ENCODE data around the gene MAP3K10.

MAP3K10 gene

GRCh38 chr19:40150170-40150569, 41.1 kb upstream of the MAP3K10 start (continued):
- TF ChIP-seq, protein P1, sequence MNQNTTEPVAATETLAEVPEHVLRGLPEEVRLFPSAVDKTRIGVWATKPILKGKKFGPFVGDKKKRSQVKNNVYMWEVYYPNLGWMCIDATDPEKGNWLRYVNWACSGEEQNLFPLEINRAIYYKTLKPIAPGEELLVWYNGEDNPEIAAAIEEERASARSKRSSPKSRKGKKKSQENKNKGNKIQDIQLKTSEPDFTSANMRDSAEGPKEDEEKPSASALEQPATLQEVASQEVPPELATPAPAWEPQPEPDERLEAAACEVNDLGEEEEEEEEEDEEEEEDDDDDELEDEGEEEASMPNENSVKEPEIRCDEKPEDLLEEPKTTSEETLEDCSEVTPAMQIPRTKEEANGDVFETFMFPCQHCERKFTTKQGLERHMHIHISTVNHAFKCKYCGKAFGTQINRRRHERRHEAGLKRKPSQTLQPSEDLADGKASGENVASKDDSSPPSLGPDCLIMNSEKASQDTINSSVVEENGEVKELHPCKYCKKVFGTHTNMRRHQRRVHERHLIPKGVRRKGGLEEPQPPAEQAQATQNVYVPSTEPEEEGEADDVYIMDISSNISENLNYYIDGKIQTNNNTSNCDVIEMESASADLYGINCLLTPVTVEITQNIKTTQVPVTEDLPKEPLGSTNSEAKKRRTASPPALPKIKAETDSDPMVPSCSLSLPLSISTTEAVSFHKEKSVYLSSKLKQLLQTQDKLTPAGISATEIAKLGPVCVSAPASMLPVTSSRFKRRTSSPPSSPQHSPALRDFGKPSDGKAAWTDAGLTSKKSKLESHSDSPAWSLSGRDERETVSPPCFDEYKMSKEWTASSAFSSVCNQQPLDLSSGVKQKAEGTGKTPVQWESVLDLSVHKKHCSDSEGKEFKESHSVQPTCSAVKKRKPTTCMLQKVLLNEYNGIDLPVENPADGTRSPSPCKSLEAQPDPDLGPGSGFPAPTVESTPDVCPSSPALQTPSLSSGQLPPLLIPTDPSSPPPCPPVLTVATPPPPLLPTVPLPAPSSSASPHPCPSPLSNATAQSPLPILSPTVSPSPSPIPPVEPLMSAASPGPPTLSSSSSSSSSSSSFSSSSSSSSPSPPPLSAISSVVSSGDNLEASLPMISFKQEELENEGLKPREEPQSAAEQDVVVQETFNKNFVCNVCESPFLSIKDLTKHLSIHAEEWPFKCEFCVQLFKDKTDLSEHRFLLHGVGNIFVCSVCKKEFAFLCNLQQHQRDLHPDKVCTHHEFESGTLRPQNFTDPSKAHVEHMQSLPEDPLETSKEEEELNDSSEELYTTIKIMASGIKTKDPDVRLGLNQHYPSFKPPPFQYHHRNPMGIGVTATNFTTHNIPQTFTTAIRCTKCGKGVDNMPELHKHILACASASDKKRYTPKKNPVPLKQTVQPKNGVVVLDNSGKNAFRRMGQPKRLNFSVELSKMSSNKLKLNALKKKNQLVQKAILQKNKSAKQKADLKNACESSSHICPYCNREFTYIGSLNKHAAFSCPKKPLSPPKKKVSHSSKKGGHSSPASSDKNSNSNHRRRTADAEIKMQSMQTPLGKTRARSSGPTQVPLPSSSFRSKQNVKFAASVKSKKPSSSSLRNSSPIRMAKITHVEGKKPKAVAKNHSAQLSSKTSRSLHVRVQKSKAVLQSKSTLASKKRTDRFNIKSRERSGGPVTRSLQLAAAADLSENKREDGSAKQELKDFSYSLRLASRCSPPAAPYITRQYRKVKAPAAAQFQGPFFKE (tag by site-specific recombination; IDR thresholded peaks at IDR 0.05; ENCODE audit: borderline replicate concordance), result no peak
- TF ChIP-seq ZNF791 (tag by site-specific recombination; IDR thresholded peaks at IDR 0.05) (no peak), ZNF623 (tag by site-specific recombination; IDR thresholded peaks at IDR 0.05) (no peak), ZNF558 (tag by site-specific recombination; IDR thresholded peaks at IDR 0.05) (no peak), SP3 (tag by site-specific recombination; IDR thresholded peaks at IDR 0.05) (no peak), ZNF223 (tag by site-specific recombination; IDR thresholded peaks at IDR 0.05) (no peak)

GRCh38 chr19:40154121-40154680, 37.0 kb upstream of the MAP3K10 start:
- Histone ChIP-seq H3K9me3 (ENCODE audit: control insufficient read depth, insufficient read depth, low read depth, low read length) (no peaks in the 10 kb centered on the region; the same call in 1 of the 2 replicates), H3K36me3 (ENCODE audit: control insufficient read depth in 2 of 2, insufficient read depth in 1 of 2, low read length in 2 of 2) (peaks cover 0 to 6% of the 10 kb centered on the region in 2 experiments; a peak in 1 of 3 replicates), H3K4me1 (ENCODE audit: control insufficient read depth, insufficient read depth, low read length) (no peaks in the 10 kb centered on the region), H3K4me3 (ENCODE audit: low read depth, low read length) (no peak overlapping the region), H3K27ac (ENCODE audit: extremely low read depth, low read depth, low read length) (no peak overlapping the region)
- no peak for TF ChIP-seq ZNF18 (tag by site-specific recombination; IDR thresholded peaks at IDR 0.05)
- no peak for TF ChIP-seq ZNF707 (tag by site-specific recombination; IDR thresholded peaks at IDR 0.05)
- no peak for TF ChIP-seq GLIS1 (tag by site-specific recombination; IDR thresholded peaks at IDR 0.05)
- no peak for TF ChIP-seq ZNF843 (tag by site-specific recombination; IDR thresholded peaks at IDR 0.05)
- TF ChIP-seq ZIC2 (tag by site-specific recombination; IDR thresholded peaks at IDR 0.05), result peak; percentile 42; the same call in 1 of the 2 replicates
- no peak for TF ChIP-seq BCL11B (tag by site-specific recombination; IDR thresholded peaks at IDR 0.05; ENCODE audit: low read depth)
- CTCF ChIA-PET, result interaction anchor here (0.6 to 7.8 kb wide), 7 partner anchors 11 to 684 kb away, joined by 3 to 58 read pairs (median 6); no protein-coding TSS in a partner anchor
- POLR2A ChIA-PET, result no interaction called here

GRCh38 chr19:40155749-40156265, 35.4 kb upstream of the MAP3K10 start:
- POLR2A ChIA-PET, result no interaction called here
- TF ChIP-seq, protein P2, sequence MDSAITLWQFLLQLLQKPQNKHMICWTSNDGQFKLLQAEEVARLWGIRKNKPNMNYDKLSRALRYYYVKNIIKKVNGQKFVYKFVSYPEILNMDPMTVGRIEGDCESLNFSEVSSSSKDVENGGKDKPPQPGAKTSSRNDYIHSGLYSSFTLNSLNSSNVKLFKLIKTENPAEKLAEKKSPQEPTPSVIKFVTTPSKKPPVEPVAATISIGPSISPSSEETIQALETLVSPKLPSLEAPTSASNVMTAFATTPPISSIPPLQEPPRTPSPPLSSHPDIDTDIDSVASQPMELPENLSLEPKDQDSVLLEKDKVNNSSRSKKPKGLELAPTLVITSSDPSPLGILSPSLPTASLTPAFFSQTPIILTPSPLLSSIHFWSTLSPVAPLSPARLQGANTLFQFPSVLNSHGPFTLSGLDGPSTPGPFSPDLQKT (IDR thresholded peaks at IDR 0.05; ENCODE audit: borderline replicate concordance, low read depth, low read length), result no peak
- TF ChIP-seq BCL11A (tag by site-specific recombination; IDR thresholded peaks at IDR 0.05; ENCODE audit: low read depth) (no peak), ZNF571 (tag by site-specific recombination; IDR thresholded peaks at IDR 0.05) (no peak), ZFP37 (tag by site-specific recombination; IDR thresholded peaks at IDR 0.05) (no peak), ZBTB1 (tag by site-specific recombination; IDR thresholded peaks at IDR 0.05) (no peak), ZNF404 (tag by site-specific recombination; IDR thresholded peaks at IDR 0.05) (no peak)
- TF ChIP-seq, protein P3, sequence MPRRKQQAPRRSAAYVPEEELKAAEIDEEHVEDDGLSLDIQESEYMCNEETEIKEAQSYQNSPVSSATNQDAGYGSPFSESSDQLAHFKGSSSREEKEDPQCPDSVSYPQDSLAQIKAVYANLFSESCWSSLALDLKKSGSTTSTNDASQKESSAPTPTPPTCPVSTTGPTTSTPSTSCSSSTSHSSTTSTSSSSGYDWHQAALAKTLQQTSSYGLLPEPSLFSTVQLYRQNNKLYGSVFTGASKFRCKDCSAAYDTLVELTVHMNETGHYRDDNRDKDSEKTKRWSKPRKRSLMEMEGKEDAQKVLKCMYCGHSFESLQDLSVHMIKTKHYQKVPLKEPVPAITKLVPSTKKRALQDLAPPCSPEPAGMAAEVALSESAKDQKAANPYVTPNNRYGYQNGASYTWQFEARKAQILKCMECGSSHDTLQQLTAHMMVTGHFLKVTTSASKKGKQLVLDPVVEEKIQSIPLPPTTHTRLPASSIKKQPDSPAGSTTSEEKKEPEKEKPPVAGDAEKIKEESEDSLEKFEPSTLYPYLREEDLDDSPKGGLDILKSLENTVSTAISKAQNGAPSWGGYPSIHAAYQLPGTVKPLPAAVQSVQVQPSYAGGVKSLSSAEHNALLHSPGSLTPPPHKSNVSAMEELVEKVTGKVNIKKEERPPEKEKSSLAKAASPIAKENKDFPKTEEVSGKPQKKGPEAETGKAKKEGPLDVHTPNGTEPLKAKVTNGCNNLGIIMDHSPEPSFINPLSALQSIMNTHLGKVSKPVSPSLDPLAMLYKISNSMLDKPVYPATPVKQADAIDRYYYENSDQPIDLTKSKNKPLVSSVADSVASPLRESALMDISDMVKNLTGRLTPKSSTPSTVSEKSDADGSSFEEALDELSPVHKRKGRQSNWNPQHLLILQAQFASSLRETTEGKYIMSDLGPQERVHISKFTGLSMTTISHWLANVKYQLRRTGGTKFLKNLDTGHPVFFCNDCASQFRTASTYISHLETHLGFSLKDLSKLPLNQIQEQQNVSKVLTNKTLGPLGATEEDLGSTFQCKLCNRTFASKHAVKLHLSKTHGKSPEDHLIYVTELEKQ (tag by site-specific recombination; IDR thresholded peaks at IDR 0.05; ENCODE audit: borderline replicate concordance), result no peak
- TF ChIP-seq, protein P4, sequence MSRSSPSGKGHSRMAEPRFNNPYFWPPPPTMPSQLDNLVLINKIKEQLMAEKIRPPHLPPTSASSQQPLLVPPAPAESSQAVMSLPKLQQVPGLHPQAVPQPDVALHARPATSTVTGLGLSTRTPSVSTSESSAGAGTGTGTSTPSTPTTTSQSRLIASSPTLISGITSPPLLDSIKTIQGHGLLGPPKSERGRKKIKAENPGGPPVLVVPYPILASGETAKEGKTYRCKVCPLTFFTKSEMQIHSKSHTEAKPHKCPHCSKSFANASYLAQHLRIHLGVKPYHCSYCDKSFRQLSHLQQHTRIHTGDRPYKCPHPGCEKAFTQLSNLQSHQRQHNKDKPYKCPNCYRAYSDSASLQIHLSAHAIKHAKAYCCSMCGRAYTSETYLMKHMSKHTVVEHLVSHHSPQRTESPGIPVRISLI (tag by site-specific recombination; IDR thresholded peaks at IDR 0.05), result 0 out of 2 replicates have a peak, but pooled peaks have one; percentile 21

More at GRCh38 chr19:40155749-40156265, 35.4 kb upstream of the MAP3K10 start:
- no peaks in the 10 kb centered on the region; the same call in 1 of the 2 replicates for H3K9me3 ChIP-seq (ENCODE audit: control insufficient read depth, insufficient read depth, low read depth, low read length)
- H3K4me3 ChIP-seq (ENCODE audit: low read depth, low read length), result no peak overlapping the region
- no peak overlapping the region for H3K27ac ChIP-seq (ENCODE audit: extremely low read depth, low read depth, low read length)
- H3K4me1 ChIP-seq (ENCODE audit: control insufficient read depth, insufficient read depth, low read length), result no peaks in the 10 kb centered on the region
- peaks cover 0 to 6% of the 10 kb centered on the region in 2 experiments; a peak in 1 of 3 replicates for H3K36me3 ChIP-seq (ENCODE audit: control insufficient read depth in 2 of 2, insufficient read depth in 1 of 2, low read length in 2 of 2)
- CTCF ChIA-PET, result interaction anchor here (0.6 to 7.8 kb wide), 7 partner anchors 10 to 415 kb away, joined by 4 to 58 read pairs (median 5); no protein-coding TSS in a partner anchor
